WTC11 (cell line): ENCODE data around the gene SHMT1.
"Not testable (repeated sequence)": the region's sequence is repeated elsewhere in the genome, so short reads cannot be mapped to it uniquely, and the experiment has no call there.

ENCODE experiments used
- ATF1 ChIP-seq: sonication (generic); formaldehyde crosslinking; IDR thresholded peaks from 2 replicates; pipeline ENCODE4 v1.8.1; 2023; ENCODE audit warnings: mild to moderate bottlenecking, moderate library complexity, missing genetic modification reagents
- ESRRA ChIP-seq: sonication (generic); formaldehyde crosslinking; IDR thresholded peaks from 2 replicates; pipeline ENCODE4 v1.8.1; 2022; ENCODE audit warnings: mild to moderate bottlenecking, missing genetic modification reagents, borderline replicate concordance
- FOXK1 ChIP-seq: sonication (generic); formaldehyde crosslinking; IDR thresholded peaks from 2 replicates; pipeline ENCODE4 v1.8.0; 2022; ENCODE audit warnings: mild to moderate bottlenecking, moderate library complexity, missing genetic modification reagents
- SP1 ChIP-seq: sonication (generic); formaldehyde crosslinking; conservative IDR thresholded peaks from 2 replicates; pipeline ENCODE4 v1.8.1; 2022; ENCODE audit warnings: missing genetic modification reagents
- ZNF396 ChIP-seq: fragments of 250-450 bp; sonication (Bioruptor Pico); IDR thresholded peaks from 2 replicates; pipeline ENCODE4 v1.8.0; 2021; ENCODE audit warnings: mild to moderate bottlenecking, moderate library complexity, borderline replicate concordance
- TF ChIP-seq, protein P1 (sequence below): fragments of 200-600 bp; IDR thresholded peaks from 2 replicates; pipeline ENCODE4 v1.8.0; 2022; ENCODE audit warnings: antibody characterized with exemption
- TF ChIP-seq, protein P2 (sequence below): sonication (generic); formaldehyde crosslinking; IDR thresholded peaks from 2 replicates; pipeline ENCODE4 v1.8.1; 2023; ENCODE audit warnings: mild to moderate bottlenecking, moderate library complexity, missing genetic modification reagents

DNA sequence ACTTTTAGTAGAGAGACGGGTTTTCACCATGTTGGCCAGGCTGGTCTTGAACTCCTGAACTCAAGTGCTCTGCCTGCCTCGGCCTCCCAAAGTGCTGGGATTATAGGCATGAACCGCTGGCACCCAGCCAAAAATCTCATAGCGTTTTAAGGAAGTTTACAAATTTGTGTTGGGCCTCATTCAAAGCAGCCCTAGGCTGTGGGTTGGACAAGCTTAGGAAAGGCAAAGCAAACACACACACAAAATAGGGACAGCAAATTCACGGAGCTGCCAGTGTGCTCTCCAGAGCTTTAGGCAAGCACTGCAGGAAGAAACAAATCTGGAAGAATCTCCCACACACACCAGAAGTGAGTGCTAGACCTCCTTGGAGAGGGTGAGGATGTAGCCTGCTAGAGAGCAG is 39.8 kb upstream of the SHMT1 start:
- TF ChIP-seq, protein P1, sequence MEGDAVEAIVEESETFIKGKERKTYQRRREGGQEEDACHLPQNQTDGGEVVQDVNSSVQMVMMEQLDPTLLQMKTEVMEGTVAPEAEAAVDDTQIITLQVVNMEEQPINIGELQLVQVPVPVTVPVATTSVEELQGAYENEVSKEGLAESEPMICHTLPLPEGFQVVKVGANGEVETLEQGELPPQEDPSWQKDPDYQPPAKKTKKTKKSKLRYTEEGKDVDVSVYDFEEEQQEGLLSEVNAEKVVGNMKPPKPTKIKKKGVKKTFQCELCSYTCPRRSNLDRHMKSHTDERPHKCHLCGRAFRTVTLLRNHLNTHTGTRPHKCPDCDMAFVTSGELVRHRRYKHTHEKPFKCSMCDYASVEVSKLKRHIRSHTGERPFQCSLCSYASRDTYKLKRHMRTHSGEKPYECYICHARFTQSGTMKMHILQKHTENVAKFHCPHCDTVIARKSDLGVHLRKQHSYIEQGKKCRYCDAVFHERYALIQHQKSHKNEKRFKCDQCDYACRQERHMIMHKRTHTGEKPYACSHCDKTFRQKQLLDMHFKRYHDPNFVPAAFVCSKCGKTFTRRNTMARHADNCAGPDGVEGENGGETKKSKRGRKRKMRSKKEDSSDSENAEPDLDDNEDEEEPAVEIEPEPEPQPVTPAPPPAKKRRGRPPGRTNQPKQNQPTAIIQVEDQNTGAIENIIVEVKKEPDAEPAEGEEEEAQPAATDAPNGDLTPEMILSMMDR, result not testable (repeated sequence)
- TF ChIP-seq SP1; ATF1 (CRISPR knock-in tag); ZNF396 (CRISPR knock-in tag); FOXK1; ESRRA: not testable (repeated sequence)
- TF ChIP-seq, protein P2, sequence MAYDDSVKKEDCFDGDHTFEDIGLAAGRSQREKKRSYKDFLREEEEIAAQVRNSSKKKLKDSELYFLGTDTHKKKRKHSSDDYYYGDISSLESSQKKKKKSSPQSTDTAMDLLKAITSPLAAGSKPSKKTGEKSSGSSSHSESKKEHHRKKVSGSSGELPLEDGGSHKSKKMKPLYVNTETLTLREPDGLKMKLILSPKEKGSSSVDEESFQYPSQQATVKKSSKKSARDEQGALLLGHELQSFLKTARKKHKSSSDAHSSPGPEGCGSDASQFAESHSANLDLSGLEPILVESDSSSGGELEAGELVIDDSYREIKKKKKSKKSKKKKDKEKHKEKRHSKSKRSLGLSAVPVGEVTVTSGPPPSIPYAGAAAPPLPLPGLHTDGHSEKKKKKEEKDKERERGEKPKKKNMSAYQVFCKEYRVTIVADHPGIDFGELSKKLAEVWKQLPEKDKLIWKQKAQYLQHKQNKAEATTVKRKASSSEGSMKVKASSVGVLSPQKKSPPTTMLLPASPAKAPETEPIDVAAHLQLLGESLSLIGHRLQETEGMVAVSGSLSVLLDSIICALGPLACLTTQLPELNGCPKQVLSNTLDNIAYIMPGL (CRISPR knock-in tag), result not testable (repeated sequence)
